ENCODE measurements around the gene CIDEA. TPM values are rescaled to one million over a fixed set of nuclear protein-coding genes. Genes with fewer than 3 reads are reported as not detected.
"Not testable (repeated sequence)": the region's sequence is repeated elsewhere in the genome, so short reads cannot be mapped to it uniquely, and the experiment has no call there.

Gene CIDEA
- total RNA-seq, 1 donor from 2014 or later = 0.40 TPM

- DNase-seq (ENCODE audit: low spot score) = peak; percentile 86
- intact Hi-C loops (cut with DNase I) = no loop called here
Observed at GRCh38 chr18:12236934-12237832, 17.0 kb upstream of the CIDEA start.

GRCh38 chr18:12238826-12239225 is 15.3 kb upstream of the CIDEA start:
- DNase-seq (ENCODE audit: low spot score) = no peak
- intact Hi-C loops (cut with DNase I) = no loop called here

- no peak for DNase-seq (ENCODE audit: low spot score)
- intact Hi-C loops (cut with DNase I) = no loop called here
Observed at GRCh38 chr18:12239431-12239830, 14.7 kb upstream of the CIDEA start.

GRCh38 chr18:12242658-12243260 is 11.4 kb upstream of the CIDEA start:
- intact Hi-C loops (cut with DNase I) = loop anchor here (10.0 kb wide), 1 partner anchor 148 kb away; the partner anchor contains the start of gene ANKRD62

GRCh38 chr18:12243272-12243671 is 10.9 kb upstream of the CIDEA start:
- DNase-seq (ENCODE audit: low spot score) = not testable (repeated sequence)

More at GRCh38 chr18:12242658-12243260, 11.4 kb upstream of the CIDEA start:
- DNase-seq (ENCODE audit: low spot score) = no peak

GRCh38 chr18:12245793-12246135 is 8.4 kb upstream of the CIDEA start:
- intact Hi-C loops (cut with DNase I) = loop anchor here (10.0 kb wide), 1 partner anchor 151 kb away; the partner anchor contains the start of gene ANKRD62
- peak; percentile 74 for DNase-seq (ENCODE audit: low spot score)

More at GRCh38 chr18:12243272-12243671, 10.9 kb upstream of the CIDEA start:
- intact Hi-C loops (cut with DNase I) = loop anchor here (10.0 kb wide), 1 partner anchor 148 kb away; the partner anchor contains the start of gene ANKRD62

- peak; percentile 64 for DNase-seq (ENCODE audit: low spot score)
- intact Hi-C loops (cut with DNase I) = loop anchor here (10.0 kb wide), 1 partner anchor 152 kb away; the partner anchor contains the start of gene ANKRD62
Observed at GRCh38 chr18:12246849-12247808, 7.0 kb upstream of the CIDEA start.

GRCh38 chr18:12247946-12248345 is 6.2 kb upstream of the CIDEA start:
- intact Hi-C loops (cut with DNase I) = loop anchor here (10.0 kb wide), 1 partner anchor 153 kb away; the partner anchor contains the start of gene ANKRD62
- peak; percentile 38 for DNase-seq (ENCODE audit: low spot score)

- intact Hi-C loops (cut with DNase I) = loop anchor here (10.0 kb wide), 1 partner anchor 154 kb away; the partner anchor contains the start of gene ANKRD62
Observed at GRCh38 chr18:12248926-12249720, 5.0 kb upstream of the CIDEA start.

GRCh38 chr18:12251311-12251710 is 2.9 kb upstream of the CIDEA start:
- peak; percentile 50 for DNase-seq (ENCODE audit: low spot score)
- intact Hi-C loops (cut with DNase I) = no loop called here

More at GRCh38 chr18:12248926-12249720, 5.0 kb upstream of the CIDEA start:
- DNase-seq (ENCODE audit: low spot score) = peak; percentile 67

- peak; percentile 49 for DNase-seq (ENCODE audit: low spot score)
- intact Hi-C loops (cut with DNase I) = no loop called here
Observed at GRCh38 chr18:12252061-12252460, 2.1 kb upstream of the CIDEA start.

- no peak for DNase-seq (ENCODE audit: low spot score)
- intact Hi-C loops (cut with DNase I) = no loop called here
Observed at GRCh38 chr18:12253027-12253426, 1.1 kb upstream of the CIDEA start.

- DNase-seq (ENCODE audit: low spot score) = peak; percentile 66
- intact Hi-C loops (cut with DNase I) = no loop called here
Observed at GRCh38 chr18:12253663-12254135, 462 bp upstream of the CIDEA start.

- peak; percentile 67 for DNase-seq (ENCODE audit: low spot score)
- intact Hi-C loops (cut with DNase I) = no loop called here
Observed at GRCh38 chr18:12254820-12255511, 805 bp downstream of the CIDEA start.

GRCh38 chr18:12255626-12256026 is 1.5 kb downstream of the CIDEA start:
- peak; percentile 36 for DNase-seq (ENCODE audit: low spot score)
- intact Hi-C loops (cut with DNase I) = no loop called here

GRCh38 chr18:12256951-12257350 is 2.8 kb downstream of the CIDEA start:
- intact Hi-C loops (cut with DNase I) = no loop called here
- peak; percentile 64 for DNase-seq (ENCODE audit: low spot score)

GRCh38 chr18:12257996-12258718 is 4.0 kb downstream of the CIDEA start:
- intact Hi-C loops (cut with DNase I) = no loop called here
- DNase-seq (ENCODE audit: low spot score) = peak; percentile 26
